Nephron (organoid): ENCODE results near the gene PITPNC1.

Source experiments
- H3K27ac Mint-ChIP-seq, 3 experiments: 2 replicates each; pipeline ENCODE4 v1.8.0; 2020; ENCODE audit warnings: mixed read lengths in 3 of 3, mild to moderate bottlenecking in 2 of 3, moderate library complexity in 1 of 3
- H3K27me3 Mint-ChIP-seq: 2 replicates; pipeline ENCODE4 v1.8.0; 2021; ENCODE audit warnings: low read depth, mild to moderate bottlenecking, moderate library complexity, mixed read lengths
- H3K36me3 Mint-ChIP-seq: 2 replicates; pipeline ENCODE4 v1.8.0; 2020; ENCODE audit warnings: low read depth, mixed read lengths
- H3K4me1 Mint-ChIP-seq: 2 replicates; pipeline ENCODE4 v1.8.0; 2020; ENCODE audit warnings: mixed read lengths
- H3K4me3 Mint-ChIP-seq, 3 experiments: 2 replicates each; pipeline ENCODE4 v1.8.0; 2020; ENCODE audit warnings: mild to moderate bottlenecking in 3 of 3, mixed read lengths in 3 of 3, moderate library complexity in 2 of 3
- H3K9me3 Mint-ChIP-seq: 2 replicates; pipeline ENCODE4 v1.8.0; 2020; ENCODE audit warnings: mixed read lengths
- TF ChIP-seq, protein P1 (sequence below), 3 experiments: fragments of 200-600 bp; sonication (generic); IDR thresholded peaks; one replicate each; pipeline ENCODE4 v1.5.0; 2021; ENCODE audit warnings: antibody characterized with exemption in 3 of 3; ENCODE audit not compliant: unreplicated experiment in 3 of 3

Gene PITPNC1

DNA sequence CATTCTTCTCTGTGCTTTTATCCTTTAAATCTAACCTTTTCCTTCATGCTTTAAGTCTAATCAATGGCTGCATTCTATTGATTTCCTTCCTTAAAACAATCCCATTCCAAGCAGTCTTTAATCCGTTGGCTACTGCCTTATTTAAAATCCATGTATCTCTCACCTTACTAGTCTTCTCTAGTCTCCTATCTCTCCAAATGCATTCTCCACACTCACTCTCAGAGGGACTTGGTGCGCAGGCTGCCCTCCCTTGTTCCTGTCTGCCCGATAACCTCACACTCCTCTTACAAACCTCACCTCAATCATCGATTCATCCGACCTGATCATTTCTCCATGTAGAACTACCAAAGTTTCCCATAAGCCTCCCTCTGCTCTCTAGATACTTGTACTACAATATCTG lies 33.8 kb upstream of the PITPNC1 start:
- Mint-ChIP-seq H3K27me3 (no peaks in the 10 kb centered on the region), H3K27ac (no peak overlapping the region), H3K4me3 (no peak overlapping the region), H3K9me3 (no peaks in the 10 kb centered on the region), H3K36me3 (peaks cover 78% of the 10 kb centered on the region), H3K4me1 (no peaks in the 10 kb centered on the region)
- TF ChIP-seq, protein P1, sequence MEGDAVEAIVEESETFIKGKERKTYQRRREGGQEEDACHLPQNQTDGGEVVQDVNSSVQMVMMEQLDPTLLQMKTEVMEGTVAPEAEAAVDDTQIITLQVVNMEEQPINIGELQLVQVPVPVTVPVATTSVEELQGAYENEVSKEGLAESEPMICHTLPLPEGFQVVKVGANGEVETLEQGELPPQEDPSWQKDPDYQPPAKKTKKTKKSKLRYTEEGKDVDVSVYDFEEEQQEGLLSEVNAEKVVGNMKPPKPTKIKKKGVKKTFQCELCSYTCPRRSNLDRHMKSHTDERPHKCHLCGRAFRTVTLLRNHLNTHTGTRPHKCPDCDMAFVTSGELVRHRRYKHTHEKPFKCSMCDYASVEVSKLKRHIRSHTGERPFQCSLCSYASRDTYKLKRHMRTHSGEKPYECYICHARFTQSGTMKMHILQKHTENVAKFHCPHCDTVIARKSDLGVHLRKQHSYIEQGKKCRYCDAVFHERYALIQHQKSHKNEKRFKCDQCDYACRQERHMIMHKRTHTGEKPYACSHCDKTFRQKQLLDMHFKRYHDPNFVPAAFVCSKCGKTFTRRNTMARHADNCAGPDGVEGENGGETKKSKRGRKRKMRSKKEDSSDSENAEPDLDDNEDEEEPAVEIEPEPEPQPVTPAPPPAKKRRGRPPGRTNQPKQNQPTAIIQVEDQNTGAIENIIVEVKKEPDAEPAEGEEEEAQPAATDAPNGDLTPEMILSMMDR (IDR thresholded peaks at IDR 0.05; ENCODE audit: unreplicated experiment in 3 of 3) = no peak

- TF ChIP-seq, protein P1 (IDR thresholded peaks at IDR 0.05; ENCODE audit: unreplicated experiment in 3 of 3) = no peak
- no peaks in the 10 kb centered on the region for H3K4me1 Mint-ChIP-seq
Observed at GRCh38 chr17:67347826-67348225, 29.3 kb upstream of the PITPNC1 start.

GRCh38 chr17:67349420-67349819 lies 27.7 kb upstream of the PITPNC1 start:
- Mint-ChIP-seq H3K27me3 (no peaks in the 10 kb centered on the region), H3K4me3 (no peak overlapping the region), H3K4me1 (no peaks in the 10 kb centered on the region), H3K27ac (no peak overlapping the region), H3K36me3 (peaks cover 86% of the 10 kb centered on the region), H3K9me3 (peaks cover 2% of the 10 kb centered on the region)
- TF ChIP-seq, protein P1 (IDR thresholded peaks at IDR 0.05; ENCODE audit: unreplicated experiment in 3 of 3) = no peak

More at GRCh38 chr17:67347826-67348225, 29.3 kb upstream of the PITPNC1 start:
- Mint-ChIP-seq H3K9me3 (peaks cover 2% of the 10 kb centered on the region), H3K36me3 (peaks cover 90% of the 10 kb centered on the region), H3K27ac (no peak overlapping the region), H3K27me3 (no peaks in the 10 kb centered on the region), H3K4me3 (no peak overlapping the region)

DNA sequence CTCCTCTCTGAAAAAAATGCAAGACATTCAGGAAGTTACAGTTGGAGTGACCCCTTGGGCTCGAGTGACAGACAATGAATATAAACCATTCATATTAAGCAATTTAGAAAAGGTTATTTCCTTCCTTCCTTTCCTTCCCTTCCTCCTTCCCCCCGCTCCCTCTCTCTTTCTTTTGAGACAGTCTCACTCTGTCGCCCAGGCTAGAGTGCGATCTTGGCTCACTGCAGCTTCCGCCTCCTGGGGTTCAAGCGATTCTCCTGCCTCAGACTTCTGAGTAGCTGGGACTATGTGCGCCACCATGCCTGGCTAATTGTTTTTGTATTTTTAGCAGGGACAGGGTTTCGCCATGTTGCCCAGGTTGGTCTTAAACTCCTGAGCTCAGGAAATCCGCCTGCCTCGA lies 23.9 kb upstream of the PITPNC1 start:
- Mint-ChIP-seq H3K27ac (no peak overlapping the region), H3K4me3 (no peak overlapping the region), H3K4me1 (no peaks in the 10 kb centered on the region), H3K27me3 (no peaks in the 10 kb centered on the region), H3K9me3 (peaks cover 2% of the 10 kb centered on the region), H3K36me3 (peaks cover 71% of the 10 kb centered on the region)
- TF ChIP-seq, protein P1 (IDR thresholded peaks at IDR 0.05; ENCODE audit: unreplicated experiment in 3 of 3) = no peak

DNA sequence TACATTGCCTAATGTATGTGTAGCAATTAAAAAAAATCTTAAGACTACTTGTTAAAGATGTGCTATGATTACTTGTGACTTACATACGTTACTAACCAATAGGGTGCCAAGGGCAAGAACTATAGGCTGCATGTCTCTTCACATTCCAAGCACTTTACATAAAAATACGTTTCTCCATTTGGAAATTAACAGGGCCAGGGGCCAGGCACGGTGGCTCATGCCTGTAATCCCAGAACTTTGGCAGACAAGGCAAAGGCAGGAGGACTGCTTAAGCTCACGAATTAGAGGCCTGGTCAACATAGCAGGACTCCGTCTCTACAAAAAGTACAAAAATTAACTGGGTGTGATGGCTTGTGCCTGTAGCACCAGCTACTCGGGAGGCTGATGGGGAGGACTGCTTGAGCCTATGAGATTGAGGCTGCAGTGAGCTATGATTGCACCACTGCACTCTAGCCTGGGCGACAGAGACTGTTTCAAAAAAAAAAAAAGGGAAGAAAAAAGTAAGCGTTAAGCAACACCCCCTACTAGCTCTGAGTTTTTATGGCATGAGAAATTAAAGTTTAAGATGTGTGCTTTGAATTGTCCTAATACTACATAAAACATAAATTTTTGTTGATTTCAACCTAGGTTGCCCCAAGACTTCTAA lies 23.0 kb upstream of the PITPNC1 start:
- Mint-ChIP-seq H3K4me1 (no peaks in the 10 kb centered on the region), H3K36me3 (peaks cover 62% of the 10 kb centered on the region), H3K4me3 (no peak overlapping the region), H3K27ac (no peak overlapping the region), H3K9me3 (peaks cover 2% of the 10 kb centered on the region), H3K27me3 (no peaks in the 10 kb centered on the region)
- TF ChIP-seq, protein P1 (IDR thresholded peaks at IDR 0.05; ENCODE audit: unreplicated experiment in 3 of 3) = no peak

DNA sequence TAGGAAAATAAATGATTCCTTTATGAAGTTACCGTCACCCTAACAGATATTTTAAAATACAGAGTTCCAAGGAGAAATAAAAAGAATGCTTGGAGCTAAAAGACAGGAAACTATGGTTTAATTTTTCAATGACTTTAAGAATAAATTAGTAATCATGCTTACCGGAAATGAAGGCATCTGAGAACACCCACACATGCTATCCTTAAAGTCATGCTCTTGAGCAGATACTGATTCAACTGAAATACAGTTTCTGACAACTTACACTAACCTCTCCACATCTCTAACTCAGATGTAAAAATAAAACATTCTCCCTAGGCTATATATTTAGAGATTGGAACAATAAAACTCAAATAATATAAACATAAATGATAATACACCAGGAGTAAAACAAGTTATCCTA lies 18.5 kb upstream of the PITPNC1 start:
- Mint-ChIP-seq H3K9me3 (no peaks in the 10 kb centered on the region), H3K4me3 (no peak overlapping the region), H3K4me1 (peaks cover 23% of the 10 kb centered on the region), H3K27ac (no peak overlapping the region), H3K27me3 (no peaks in the 10 kb centered on the region), H3K36me3 (peaks cover 39% of the 10 kb centered on the region)
- TF ChIP-seq, protein P1 (IDR thresholded peaks at IDR 0.05; ENCODE audit: unreplicated experiment in 3 of 3) = no peak
